Chondrocyte (in vitro differentiated cells): ENCODE results near the gene NRDE2. TPM values are rescaled to one million over a fixed set of nuclear protein-coding genes. Genes with fewer than 3 reads are reported as not detected.

ENCODE experiments used
- DNase-seq: peaks from one replicate; pipeline ENCODE4 v3.0.0; 2021; ENCODE audit warnings: mixed read lengths, low spot score
- H3K27ac Mint-ChIP-seq: one replicate; pipeline ENCODE4 v1.8.0; 2021; ENCODE audit warnings: mild to moderate bottlenecking, moderate library complexity, mixed read lengths; ENCODE audit not compliant: unreplicated experiment
- H3K27me3 Mint-ChIP-seq: 2 replicates; pipeline ENCODE4 v1.8.0; 2021; ENCODE audit warnings: low read depth, mixed read lengths
- H3K36me3 Mint-ChIP-seq: 2 replicates; pipeline ENCODE4 v1.8.0; 2021; ENCODE audit warnings: low read depth, mixed read lengths
- H3K4me1 Mint-ChIP-seq: 2 replicates; pipeline ENCODE4 v1.8.0; 2021; ENCODE audit warnings: low read depth, mild to moderate bottlenecking, mixed read lengths
- H3K4me3 Mint-ChIP-seq: one replicate; pipeline ENCODE4 v1.8.0; 2021; ENCODE audit warnings: mild to moderate bottlenecking, moderate library complexity, mixed read lengths; ENCODE audit not compliant: unreplicated experiment
- H3K9me3 Mint-ChIP-seq: 2 replicates; pipeline ENCODE4 v1.8.0; 2021; ENCODE audit warnings: low read depth, mixed read lengths
- CTCF ChIP-seq: fragments of 200-600 bp; sonication (generic); IDR thresholded peaks from 2 replicates; pipeline ENCODE4 v1.5.0; 2021; ENCODE audit warnings: antibody characterized with exemption, mild to moderate bottlenecking, moderate library complexity
- total RNA-seq: library from RNA; stranded (reverse); gene quantifications from 3 replicates; pipeline ENCODE4 v1.2.1, GENCODE V29; 2021

NRDE2 gene
- total RNA-seq, 1 donor from 2014 or later: 16.1 TPM

- Mint-ChIP-seq H3K4me3 (no peak overlapping the region), H3K4me1 (peaks cover 23% of the 10 kb centered on the region), H3K36me3 (peaks cover 17% of the 10 kb centered on the region), H3K27ac (no peak overlapping the region), H3K27me3 (no peaks in the 10 kb centered on the region), H3K9me3 (no peaks in the 10 kb centered on the region)
- DNase-seq: no peak
- no peak for TF ChIP-seq CTCF
Observed at GRCh38 chr14:90297876-90298629, 33.7 kb downstream of the NRDE2 start.

- DNase-seq: no peak
- H3K27ac Mint-ChIP-seq: peak overlapping the region; percentile 80
- no peak overlapping the region for H3K4me3 Mint-ChIP-seq
- no peaks in the 10 kb centered on the region for H3K9me3 Mint-ChIP-seq
- H3K36me3 Mint-ChIP-seq: peaks cover 21% of the 10 kb centered on the region
- TF ChIP-seq CTCF: no peak
- H3K4me1 Mint-ChIP-seq: peaks cover 18% of the 10 kb centered on the region
- H3K27me3 Mint-ChIP-seq: no peaks in the 10 kb centered on the region
Observed at GRCh38 chr14:90296641-90297040, 35.1 kb downstream of the NRDE2 start.

- Mint-ChIP-seq H3K9me3 (no peaks in the 10 kb centered on the region), H3K27me3 (no peaks in the 10 kb centered on the region), H3K4me1 (peaks cover 16% of the 10 kb centered on the region), H3K4me3 (no peak overlapping the region), H3K27ac (peak overlapping the region; percentile 80), H3K36me3 (peaks cover 23% of the 10 kb centered on the region)
- no peak for DNase-seq
- TF ChIP-seq CTCF: no peak
Observed at GRCh38 chr14:90295870-90296516, 35.7 kb downstream of the NRDE2 start.

GRCh38 chr14:90294872-90295271 is 36.9 kb downstream of the NRDE2 start:
- Mint-ChIP-seq H3K27ac (no peak overlapping the region), H3K4me1 (peaks cover 13% of the 10 kb centered on the region), H3K4me3 (no peak overlapping the region), H3K27me3 (no peaks in the 10 kb centered on the region), H3K36me3 (peaks cover 27% of the 10 kb centered on the region), H3K9me3 (no peaks in the 10 kb centered on the region)
- no peak for TF ChIP-seq CTCF
- no peak for DNase-seq

GRCh38 chr14:90293766-90294730 is 37.7 kb downstream of the NRDE2 start:
- H3K27ac Mint-ChIP-seq: no peak overlapping the region
- no peaks in the 10 kb centered on the region for H3K27me3 Mint-ChIP-seq
- H3K4me1 Mint-ChIP-seq: peaks cover 13% of the 10 kb centered on the region
- TF ChIP-seq CTCF: no peak
- DNase-seq: no peak
- no peaks in the 10 kb centered on the region for H3K9me3 Mint-ChIP-seq
- H3K36me3 Mint-ChIP-seq: peaks cover 24% of the 10 kb centered on the region
- H3K4me3 Mint-ChIP-seq: no peak overlapping the region
